GM19351 (cell line): Measurements from ENCODE around the gene ATP6V1B1.

Source experiments
- ATAC-seq: cut with Tn5 transposase; IDR thresholded peaks from one replicate; pipeline ENCODE4 v1.9.1; 2021; ENCODE audit warnings: mild to moderate bottlenecking, moderate library complexity; ENCODE audit not compliant: unreplicated experiment

The ATP6V1B1 gene

GRCh38 chr2:70901227-70902066 lies 34.3 kb upstream of the ATP6V1B1 start:
- no peak for ATAC-seq

GRCh38 chr2:70902067-70902442 lies 33.6 kb upstream of the ATP6V1B1 start:
- no peak for ATAC-seq

- no peak for ATAC-seq
Measured at GRCh38 chr2:70902579-70902978, 33.1 kb upstream of the ATP6V1B1 start.

- ATAC-seq: no peak
Measured at GRCh38 chr2:70903171-70903570, 32.5 kb upstream of the ATP6V1B1 start.

- ATAC-seq: no peak
Measured at GRCh38 chr2:70903641-70904340, 31.9 kb upstream of the ATP6V1B1 start.

- no peak for ATAC-seq
Measured at GRCh38 chr2:70904371-70905216, 31.1 kb upstream of the ATP6V1B1 start.

GRCh38 chr2:70905443-70906421 lies 30.0 kb upstream of the ATP6V1B1 start:
- no peak for ATAC-seq

- ATAC-seq: no peak
Measured at GRCh38 chr2:70906439-70907005, 29.2 kb upstream of the ATP6V1B1 start.

GRCh38 chr2:70907130-70908057 lies 28.3 kb upstream of the ATP6V1B1 start:
- no peak for ATAC-seq

GRCh38 chr2:70916291-70916690 lies 19.4 kb upstream of the ATP6V1B1 start:
- no peak for ATAC-seq

- no peak for ATAC-seq
Measured at GRCh38 chr2:70918016-70918415, 17.7 kb upstream of the ATP6V1B1 start.

- peak; percentile 62 for ATAC-seq
Measured at GRCh38 chr2:70919672-70920366, 15.9 kb upstream of the ATP6V1B1 start.

- ATAC-seq: no peak
Measured at GRCh38 chr2:70920367-70920715, 15.4 kb upstream of the ATP6V1B1 start.

GRCh38 chr2:70921031-70921430 lies 14.7 kb upstream of the ATP6V1B1 start:
- no peak for ATAC-seq

- ATAC-seq: no peak
Measured at GRCh38 chr2:70921839-70922234, 13.9 kb upstream of the ATP6V1B1 start.

- no peak for ATAC-seq
Measured at GRCh38 chr2:70922235-70923234, 13.2 kb upstream of the ATP6V1B1 start.

GRCh38 chr2:70923378-70924015 lies 12.2 kb upstream of the ATP6V1B1 start:
- no peak for ATAC-seq
